ENCODE results near the gene SCML1.

Gene SCML1

DNA sequence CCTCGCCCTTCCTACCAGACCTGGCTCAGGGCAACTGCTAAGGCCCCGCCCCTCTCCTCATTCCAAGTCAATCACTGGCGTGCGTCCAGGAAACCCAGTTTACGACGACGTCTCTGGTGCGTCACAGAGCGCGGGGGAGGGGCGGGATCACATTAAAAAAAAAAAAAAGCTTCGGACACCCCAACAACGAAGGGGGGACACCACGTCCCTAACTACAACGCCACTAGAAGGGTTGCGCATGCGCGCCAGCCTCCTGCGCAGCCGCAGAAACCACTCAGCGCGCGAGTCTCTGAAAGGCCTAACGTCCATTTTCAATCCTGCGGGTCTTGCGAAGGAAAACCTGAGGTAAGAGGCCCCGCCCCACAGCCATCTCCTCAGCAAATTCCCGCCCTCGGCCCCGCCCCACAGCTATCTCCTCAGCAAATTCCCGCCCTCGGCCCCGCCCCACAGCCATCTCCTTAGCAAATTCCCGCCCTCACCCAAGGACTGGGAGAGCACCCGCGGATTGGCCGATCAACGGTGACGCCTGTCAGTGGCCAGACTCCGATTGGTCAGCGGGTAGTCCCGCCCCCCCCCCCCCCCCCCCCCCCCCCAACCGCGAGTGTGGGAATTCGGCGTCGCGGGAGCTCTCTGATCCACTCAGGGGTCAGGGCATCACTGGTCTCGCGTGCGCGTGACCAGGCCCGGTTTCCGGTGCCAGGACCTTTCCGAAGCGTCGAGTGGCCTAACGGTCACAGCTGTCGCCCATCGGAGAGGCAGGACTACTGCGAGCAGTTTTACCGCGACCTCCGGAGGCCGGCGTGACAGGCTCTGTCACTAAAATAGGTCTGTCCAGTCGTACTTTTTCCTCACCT, at the start of gene SCML1:
Gene SCML1 (plus strand): TSS at position 638 of the 854 bp plus-strand sequence. CDS start 6,694 bp downstream, outside the sequence.
- peak in 1 of 2 donors; percentile 86 for DNase-seq

DNA sequence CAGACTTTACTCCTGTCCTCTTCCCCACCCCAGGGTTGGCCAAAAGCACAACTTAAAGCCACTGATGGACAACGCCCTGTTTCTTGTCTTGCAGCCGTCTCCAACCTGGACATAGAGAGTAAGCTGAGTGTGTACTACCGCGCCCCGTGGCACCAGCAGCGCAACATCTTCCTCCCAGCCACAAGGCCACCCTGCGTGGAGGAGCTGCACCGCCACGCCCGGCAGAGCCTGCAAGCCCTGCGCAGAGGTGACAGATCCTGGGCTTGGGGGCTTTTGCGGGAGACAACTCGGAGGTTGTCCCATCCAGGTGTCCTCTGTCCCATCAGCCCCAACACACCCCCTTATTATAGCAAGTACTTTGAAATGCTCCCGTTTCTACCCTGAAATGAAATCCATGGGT, 49.6 kb upstream of the SCML1 start:
- DNase-seq, result no peak

GRCh38 chrX:17689971-17690409, 47.3 kb upstream of the SCML1 start:
- peak in 1 of 2 donors; percentile 3 for DNase-seq

DNA sequence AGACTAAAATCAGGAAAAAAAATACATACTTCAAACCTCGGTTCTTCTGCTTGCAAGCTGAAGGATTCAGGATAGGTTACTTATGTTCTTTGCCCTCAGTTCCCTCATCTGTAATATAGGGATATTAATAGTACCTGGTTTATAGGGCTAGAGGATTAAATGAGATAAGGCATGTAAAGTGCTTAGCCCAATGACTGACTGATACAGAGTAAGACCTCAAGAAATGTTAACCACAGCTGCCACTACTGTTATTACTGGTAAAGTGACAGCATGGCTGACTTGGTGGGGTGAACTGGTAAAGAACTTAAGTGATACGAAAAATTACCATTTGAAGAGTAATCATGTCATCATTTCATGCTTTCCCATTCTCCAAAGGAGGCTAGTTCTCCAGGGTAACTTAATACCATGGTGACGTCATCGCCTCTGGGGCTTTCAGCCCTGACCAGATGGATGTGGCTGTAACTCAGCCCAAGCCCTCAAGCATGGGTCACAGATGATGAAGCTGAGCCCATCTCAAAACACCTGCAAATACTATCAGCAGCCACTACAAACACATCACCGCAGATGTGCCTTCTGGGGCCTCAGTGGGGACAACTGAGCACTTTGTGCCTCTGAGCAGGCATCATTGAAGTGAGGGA, 44.5 kb upstream of the SCML1 start:
- no peak for DNase-seq

DNA sequence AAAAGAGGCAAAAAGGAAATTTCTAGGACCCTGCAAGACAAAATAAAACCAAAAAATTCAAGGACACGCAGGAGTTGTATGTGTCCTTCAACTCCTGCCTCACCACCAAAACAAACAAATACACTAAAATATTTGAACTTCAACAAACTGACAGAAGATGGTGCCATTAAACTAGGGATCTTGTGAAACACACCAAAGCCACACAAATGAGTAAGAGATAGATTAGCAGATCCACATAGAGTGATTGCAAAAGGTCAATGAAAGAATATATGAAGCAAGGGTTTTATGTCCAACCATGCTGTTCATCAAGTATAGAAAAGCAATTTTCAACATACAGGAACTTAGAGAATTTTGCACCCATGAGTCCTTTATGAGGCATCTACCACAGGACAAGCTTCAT, 40.1 kb upstream of the SCML1 start:
- no peak for DNase-seq

DNA sequence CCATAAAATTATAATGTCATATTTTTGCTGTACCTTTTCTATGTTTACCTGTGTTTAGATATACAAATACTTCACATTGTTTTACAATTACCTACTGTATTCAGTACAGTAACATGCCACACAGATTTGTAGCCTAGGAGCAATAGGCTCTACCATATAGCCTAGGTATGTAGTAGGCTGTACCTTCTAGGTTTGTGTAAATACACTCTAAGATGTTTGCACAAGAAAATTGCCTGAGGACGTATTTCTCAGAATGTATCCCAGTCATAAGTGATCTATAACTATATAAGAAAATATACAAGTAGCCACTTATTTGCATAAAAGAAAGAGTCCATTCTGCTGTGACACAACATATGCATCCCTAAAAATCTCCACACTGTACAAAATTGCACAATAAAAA, 36.3 kb upstream of the SCML1 start:
- DNase-seq, result no peak

DNA sequence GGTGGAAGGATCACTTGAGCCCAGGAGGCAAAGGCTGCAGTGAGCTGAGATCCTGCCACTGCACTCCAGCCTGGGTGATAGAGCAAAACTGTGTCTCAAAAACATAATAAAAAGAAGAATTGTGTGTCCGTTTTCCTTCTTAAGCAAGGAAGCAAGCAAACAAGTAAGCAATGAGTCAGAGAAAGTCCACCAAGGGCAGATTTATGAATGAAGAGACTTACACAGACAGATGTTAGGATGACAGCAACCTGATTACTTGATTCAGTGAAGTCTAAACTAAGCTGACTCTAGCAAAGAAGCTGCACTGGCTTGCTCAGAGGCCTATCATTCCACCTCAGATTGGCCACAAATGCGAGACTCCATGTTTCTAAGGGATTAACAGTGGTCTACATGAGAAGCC, 34.1 kb upstream of the SCML1 start:
- no peak for DNase-seq

DNA sequence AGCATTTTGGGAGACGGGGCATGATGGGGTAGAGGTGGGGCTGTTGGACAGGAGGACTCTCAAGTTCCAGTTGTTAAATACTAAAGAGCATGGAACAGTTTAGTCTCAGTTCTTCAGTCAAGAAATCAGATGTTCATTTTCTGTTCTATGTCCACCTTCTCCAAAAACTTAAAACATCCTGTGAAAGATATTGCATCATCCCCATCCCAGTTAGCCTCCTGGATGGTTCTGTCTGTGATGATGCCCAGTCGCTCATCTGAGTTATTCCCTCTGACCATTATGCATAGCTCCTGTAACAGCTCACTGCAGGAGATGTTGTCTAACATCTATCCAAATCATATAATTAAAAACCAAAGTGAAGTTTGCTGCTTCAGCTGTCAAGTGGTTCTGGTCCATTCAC, 32.1 kb upstream of the SCML1 start:
- no peak for DNase-seq

- DNase-seq, result no peak
Observed at GRCh38 chrX:17706676-17707075, 30.6 kb upstream of the SCML1 start.

- DNase-seq, result no peak
Observed at GRCh38 chrX:17707731-17708130, 29.6 kb upstream of the SCML1 start.

DNA sequence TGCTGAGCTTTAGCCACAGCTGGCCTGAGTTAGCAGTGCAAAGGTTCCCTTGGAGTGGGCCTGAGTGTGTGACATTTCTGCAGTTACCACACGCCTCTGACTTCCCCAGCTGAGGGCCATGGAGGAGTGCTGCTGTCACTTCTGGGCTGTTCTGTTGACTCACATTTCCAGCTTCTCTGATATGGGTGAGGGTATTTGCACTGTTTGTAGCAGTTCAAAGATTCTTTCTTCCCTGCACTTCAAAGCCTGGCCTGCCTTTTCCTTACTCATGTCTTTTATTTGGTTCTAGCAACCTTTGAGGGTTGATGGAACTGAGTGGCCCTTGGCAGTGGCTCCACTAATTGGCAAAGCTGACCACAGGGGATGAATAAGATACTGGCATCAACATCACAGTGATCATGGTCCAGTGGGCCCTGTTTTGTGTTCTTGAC, 26.4 kb upstream of the SCML1 start:
- no peak for DNase-seq

GRCh38 chrX:17713288-17713687, 24.0 kb upstream of the SCML1 start:
- no peak for DNase-seq

DNA sequence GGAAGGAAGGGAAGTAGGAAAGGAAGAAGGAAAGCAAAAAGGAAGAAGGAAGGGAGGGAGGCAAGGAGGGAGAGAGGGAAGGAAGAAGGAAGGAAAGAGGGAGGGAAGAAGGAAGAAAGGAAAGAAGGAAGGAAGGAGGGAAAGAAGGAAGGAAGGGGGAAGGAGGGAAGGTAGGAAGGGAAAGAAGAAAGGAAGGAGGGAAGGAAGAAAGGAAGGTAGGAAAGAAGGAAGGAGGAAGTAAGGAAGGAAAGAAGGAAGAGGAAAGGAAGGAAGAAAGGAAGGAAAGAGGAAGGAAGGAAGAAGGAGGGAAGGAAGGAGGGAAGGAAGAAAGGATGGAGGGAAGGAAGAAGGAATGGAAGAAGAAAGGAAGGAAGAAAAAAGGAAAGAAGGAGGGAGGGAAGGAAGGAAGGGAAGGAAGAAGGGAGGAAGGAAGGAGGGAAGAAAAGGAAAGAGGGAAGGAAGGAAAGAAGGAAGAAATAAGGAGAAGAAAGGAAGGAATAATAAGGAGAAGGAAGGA, 18.6 kb upstream of the SCML1 start:
- DNase-seq, result no peak

- DNase-seq, result no peak
Observed at GRCh38 chrX:17719711-17720110, 17.6 kb upstream of the SCML1 start.

DNA sequence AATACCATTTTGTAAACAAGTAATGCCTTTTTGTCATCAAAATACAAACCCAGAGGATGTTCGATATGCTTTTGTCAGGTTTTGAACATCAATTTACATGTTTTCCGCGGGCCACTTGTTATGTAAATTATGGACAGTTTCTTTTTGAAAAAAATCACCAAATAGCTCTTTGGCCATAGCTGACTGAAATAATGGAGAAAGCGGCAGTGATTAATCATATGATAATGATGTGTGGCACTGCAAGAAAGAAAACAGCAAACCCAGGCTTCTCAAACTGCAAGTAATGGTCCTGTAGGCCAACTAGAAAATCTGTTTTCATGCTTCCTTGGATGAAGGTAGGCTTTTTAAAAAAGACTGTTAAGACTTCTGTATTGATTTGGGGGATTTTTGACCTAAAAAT, 15.6 kb upstream of the SCML1 start:
- DNase-seq, result no peak

DNA sequence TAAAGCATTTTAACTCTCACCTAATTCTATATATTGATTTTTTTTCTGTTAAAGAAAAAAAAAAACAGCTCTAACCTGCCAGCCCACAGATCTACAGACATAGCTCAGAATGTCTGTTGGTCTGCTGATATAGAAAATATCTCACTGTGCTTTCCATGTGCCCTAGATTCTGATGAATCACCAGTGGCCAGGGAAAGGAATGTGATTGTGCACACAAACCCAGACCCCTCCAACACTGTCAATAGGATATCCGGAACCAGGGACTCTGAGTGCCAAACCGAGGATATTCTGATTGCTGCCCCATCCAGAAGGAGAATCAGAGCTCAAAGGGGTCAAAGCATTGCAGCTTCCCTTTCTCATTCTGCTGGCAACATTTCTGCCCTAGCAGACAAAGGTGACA, 12.1 kb upstream of the SCML1 start:
- DNase-seq, result no peak

- no peak for DNase-seq
Observed at GRCh38 chrX:17732138-17732783, 5.0 kb upstream of the SCML1 start.

DNA sequence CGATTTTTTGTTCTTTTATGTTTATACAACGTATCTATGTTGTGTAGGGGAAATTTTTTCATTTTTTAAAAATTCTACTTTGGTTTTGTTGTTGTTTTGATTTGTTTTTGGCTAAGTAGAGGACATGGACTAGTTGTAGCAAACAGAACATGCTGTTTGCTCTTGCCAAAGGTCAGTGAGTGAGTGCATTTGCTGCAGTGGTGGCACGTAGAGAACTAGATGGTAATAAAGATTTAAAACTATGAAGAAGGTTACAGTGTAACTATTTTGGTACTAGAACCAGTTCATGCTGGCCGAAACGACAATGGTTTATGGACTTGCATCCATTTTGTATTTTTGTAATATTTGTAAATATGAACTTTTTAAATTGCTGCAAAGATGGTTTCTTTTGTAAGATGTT, 1.9 kb upstream of the SCML1 start:
- no peak for DNase-seq

DNA sequence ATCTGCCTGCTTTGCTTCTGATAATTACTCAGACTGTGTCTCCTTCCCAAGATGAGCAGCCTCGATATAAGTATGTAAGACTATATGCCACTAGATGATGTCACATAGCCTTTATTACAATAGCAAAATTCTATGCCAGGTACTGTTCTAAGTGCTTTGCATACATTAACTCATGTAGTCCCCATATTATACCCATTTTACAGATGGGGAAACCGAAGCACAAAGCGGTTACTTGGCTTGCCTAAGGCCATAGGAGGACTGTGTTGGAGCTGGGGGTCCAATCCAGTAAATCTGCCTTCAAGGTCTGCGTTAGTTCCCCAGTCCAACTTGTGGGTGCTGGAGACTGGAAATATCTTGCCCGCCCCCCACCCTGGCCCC, 826 bp upstream of the SCML1 start:
- DNase-seq, result no peak

DNA sequence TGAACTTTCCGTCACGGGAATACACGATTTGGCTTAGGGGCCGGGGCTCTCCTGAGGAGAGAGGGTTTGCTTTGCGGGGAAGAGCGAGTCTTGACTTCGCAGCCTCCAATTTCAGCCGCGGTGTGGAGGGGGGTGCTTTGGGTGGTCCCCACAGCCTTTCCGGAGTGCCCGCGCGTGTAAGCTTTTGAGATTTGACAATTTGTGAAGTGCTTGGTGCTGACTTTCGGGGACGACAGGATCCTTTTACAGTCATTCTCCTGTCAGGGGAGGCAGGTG, 355 bp downstream of the SCML1 start:
- no peak for DNase-seq

DNA sequence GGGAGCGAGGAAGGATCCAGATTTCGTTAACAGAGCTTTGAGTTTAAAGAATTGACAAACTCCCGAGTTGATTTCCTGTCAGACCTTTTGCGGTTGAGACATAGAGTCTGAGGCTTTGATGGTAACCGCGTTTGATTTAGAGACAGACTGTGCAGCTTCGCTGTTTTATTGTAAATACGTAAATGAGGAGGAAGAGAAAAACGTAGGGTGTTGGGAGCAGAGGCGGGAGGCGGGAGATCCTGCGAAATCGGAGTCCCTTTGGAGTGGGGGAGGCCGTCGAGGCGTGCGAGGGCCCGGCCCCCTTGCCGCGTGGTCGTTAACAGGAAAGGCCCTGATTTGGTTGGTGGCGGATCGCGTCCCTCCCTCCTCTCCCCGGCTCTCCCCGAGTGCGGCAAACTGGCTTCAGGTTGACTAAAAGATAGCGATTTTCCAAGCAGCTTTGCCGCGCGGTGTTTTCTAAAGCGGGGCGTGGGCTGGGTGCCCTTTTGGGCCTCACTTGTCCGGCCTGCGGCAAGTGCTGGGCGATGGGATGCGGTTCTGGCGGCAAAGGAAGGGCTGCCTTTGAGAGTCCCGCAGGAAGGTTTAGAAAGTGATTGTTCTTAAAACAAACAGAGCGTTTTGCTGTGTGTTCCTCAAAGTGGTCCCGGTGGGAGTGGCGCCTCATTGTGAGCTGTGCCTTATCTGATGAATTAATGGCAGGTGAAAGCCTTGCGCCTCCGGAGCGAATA, 857 bp downstream of the SCML1 start:
- DNase-seq, result no peak

DNA sequence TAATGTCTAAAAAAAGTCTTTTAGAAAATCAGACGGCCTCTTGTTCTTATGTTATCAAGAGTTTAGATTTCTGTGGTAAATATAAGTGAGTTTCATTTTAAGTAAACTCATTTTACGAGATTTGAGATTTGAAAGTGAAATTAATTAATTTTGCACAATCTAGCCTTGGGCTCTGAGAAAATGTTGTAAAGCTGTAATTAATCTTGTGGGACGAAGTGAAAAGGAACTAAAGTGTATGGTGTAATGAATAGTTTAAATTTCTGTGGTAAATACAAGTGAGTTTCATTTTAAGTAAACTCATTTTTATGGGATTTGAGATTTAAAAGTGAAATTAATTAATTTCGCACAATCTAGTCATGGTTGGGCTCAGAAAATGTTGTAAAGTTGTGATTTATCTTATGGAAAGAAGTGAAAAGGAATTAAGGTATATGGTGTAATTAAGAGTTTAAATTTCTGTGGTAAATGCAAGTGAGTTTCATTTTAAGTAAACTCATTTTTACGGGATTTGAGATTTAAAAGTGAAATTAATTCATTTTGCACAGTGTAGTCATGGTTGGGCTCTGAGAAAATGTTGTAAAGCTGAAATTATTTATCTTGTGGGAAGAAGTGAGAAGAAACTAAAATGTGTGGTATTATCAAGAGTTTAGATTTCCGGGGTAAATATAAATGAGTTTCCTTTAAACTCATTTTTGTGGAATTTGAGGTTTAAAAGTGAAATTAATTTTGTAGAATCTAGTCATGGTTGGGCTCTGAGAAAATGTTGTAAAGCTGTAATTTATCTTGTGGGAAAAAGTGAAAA, 1.6 kb downstream of the SCML1 start:
- no peak for DNase-seq
